Measurements from ENCODE around the gene RFT1.
A peak's percentile ranks its signal among the peaks of the same experiment; 100 is the strongest.

The RFT1 gene

DNA sequence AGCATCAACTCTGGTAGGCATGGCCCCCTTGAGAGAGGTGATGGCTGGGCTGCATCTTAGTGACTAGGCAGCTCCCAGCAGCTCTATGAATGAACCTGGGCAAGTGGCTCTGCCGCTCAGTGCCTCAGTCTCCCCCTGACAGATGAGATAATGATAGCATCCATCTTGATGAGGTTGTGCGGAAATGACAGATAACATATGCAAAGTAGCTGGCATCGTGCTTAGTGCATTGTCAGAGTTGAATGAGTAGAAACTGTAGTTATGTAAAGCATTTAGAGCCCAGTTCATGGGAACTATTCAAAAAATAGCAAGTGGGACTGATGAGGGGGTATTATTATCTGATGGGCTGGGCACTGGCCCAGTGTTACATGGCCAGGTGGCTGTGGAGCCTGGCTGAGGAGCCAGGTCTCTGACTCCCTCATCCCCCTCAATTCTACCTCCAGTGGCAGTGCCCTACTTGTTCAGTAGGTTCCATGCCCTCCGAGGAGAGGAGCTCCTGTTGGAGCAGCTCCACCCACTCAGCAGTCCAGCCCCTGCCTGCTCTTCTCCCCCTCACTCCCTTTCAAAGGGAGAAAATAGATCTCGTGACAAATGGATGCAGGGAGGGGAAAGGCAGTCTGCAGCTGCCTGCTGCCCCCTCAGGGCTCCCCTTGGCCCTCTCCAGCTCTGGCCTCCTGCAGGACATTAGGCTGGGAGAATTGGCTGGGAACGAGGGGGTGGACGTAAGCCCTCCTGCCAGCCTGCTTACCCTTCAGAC, 37.4 kb upstream of the RFT1 start:
- no peaks in the 10 kb centered on the region for H3K27me3 Mint-ChIP-seq
- no peak overlapping the region for H3K27ac Mint-ChIP-seq
- ATAC-seq = no peak
- no peak for DNase-seq
- peaks cover 46% of the 10 kb centered on the region for H3K4me1 Mint-ChIP-seq
- H3K36me3 Mint-ChIP-seq (ENCODE audit: low read depth) = no peaks in the 10 kb centered on the region
- no peak overlapping the region for H3K4me3 Mint-ChIP-seq
- no peaks in the 10 kb centered on the region for H3K9me3 Mint-ChIP-seq

DNA sequence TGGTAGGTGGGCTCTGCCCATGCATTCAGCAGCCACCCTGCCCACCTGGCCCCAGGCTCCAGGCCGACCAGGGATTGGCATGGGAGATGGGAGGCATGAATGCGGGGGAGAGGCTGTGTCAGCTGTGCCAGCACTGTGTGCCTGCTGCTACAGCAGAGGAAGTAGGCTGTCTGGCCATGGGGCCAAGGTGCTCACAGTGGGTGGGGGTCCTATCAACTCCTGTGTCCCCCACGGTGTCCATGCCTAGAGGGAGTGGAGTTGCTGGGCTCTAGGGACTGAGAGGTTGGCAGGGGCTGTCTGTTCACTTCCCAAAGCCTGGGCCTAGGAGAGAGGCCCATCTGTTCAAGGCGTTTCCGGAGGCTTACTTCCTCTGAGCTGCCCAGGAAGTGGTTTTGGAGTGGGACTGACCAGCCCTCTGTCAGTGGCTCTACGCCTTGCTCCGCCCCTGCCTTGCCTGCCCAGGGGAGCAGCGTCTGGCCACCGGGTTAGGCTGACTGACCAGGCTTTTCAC, 36.6 kb upstream of the RFT1 start:
- Mint-ChIP-seq H3K9me3 (no peaks in the 10 kb centered on the region), H3K4me1 (peaks cover 50% of the 10 kb centered on the region), H3K4me3 (no peak overlapping the region), H3K36me3 (ENCODE audit: low read depth) (no peaks in the 10 kb centered on the region), H3K27me3 (no peaks in the 10 kb centered on the region), H3K27ac (no peak overlapping the region)
- ATAC-seq (no peak), DNase-seq (no peak)

DNA sequence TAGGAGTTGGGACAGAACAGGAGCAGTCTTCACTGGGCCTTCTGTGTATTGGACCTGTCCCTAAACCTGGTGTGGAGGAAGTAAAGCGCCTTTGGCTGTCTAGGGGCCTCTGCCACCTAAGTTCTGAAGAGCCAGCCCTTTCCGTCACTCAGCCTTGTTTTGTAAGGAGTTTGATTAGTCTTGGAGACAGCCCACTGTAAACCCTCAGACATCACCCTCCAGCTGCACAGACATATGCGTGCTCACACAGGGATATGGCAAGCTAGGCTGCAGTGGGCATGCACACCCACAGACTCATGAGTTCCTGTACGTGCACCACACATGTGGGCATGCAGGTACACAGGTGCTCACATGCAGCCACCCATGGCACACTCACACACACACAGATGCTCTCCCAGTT, 36.0 kb upstream of the RFT1 start:
- H3K27ac Mint-ChIP-seq = no peak overlapping the region
- no peaks in the 10 kb centered on the region for H3K9me3 Mint-ChIP-seq
- no peak overlapping the region for H3K4me3 Mint-ChIP-seq
- no peaks in the 10 kb centered on the region for H3K36me3 Mint-ChIP-seq (ENCODE audit: low read depth)
- no peak for ATAC-seq
- H3K4me1 Mint-ChIP-seq = peaks cover 45% of the 10 kb centered on the region
- no peaks in the 10 kb centered on the region for H3K27me3 Mint-ChIP-seq
- no peak for DNase-seq

DNA sequence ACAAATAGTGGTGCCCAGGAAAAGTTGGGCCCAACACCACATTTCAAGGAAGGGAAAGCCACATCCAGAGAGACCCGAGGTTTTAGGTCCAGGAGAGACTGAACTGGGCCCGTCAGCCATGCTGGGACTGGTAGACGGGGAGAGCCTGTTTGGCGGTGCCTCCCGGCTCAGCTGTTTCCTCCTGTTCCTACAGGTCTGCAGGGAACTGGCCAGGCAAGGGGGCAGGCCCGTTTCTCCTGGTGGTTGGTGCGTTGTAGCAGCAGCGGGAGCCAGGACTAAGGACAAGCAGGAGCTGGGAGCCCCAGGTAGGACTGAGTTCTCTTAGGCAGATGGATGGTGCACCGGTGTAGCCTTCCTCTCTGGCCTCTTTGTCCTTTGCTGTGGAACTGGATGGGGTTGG, 34.7 kb upstream of the RFT1 start:
- Mint-ChIP-seq H3K4me1 (peaks cover 38% of the 10 kb centered on the region), H3K4me3 (no peak overlapping the region), H3K27ac (no peak overlapping the region), H3K36me3 (ENCODE audit: low read depth) (no peaks in the 10 kb centered on the region), H3K27me3 (peaks cover 5% of the 10 kb centered on the region), H3K9me3 (no peaks in the 10 kb centered on the region)
- no peak for DNase-seq
- ATAC-seq = no peak

DNA sequence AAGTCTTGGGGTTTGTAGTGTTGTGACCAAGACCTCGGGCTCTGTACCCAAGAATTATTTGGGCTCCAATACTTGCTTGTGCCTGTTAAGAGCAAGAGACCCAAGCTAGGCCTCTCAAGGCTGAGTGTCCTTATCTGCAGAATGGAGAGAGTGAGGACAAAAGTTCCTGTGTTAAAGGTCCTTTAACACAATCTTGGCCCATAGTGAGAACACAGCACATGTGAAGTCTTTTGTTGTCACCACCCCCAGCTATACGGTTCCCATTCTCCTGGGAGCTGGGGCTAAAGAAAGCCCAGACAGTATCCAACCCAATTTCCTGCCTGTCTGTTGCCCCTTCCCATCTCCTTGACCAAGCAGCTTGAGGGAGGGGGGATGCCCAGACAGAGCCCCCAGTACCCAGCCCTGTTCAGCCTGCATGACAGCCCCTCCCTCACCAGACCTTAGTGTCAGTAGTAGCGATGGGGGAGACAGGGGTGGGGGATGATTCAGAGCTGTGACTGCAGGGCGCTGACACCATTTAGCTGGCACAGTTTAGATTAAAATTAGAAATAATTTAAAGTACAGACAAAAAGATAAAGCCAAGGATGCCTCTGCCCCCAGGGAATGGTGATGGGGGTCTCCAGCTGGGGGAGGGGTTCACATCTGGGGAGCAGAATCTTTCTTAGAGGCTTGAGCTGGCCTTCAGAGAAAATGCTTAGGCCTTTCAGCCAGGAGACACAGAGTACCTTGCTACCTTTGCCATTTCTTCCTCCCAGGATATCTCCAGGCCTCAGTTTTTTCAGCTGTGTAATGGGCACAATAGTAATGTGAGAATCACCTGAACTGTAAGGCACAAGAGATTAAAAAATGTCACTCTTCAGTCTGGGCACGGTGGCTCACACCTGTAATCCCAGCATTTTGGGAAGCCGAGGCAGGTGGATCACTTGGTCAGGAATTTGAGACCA, 33.5 kb upstream of the RFT1 start:
- H3K27me3 Mint-ChIP-seq = peaks cover 6% of the 10 kb centered on the region
- no peaks in the 10 kb centered on the region for H3K9me3 Mint-ChIP-seq
- no peak for ATAC-seq
- no peaks in the 10 kb centered on the region for H3K36me3 Mint-ChIP-seq (ENCODE audit: low read depth)
- no peak for DNase-seq
- peak overlapping the region; percentile 23 for H3K27ac Mint-ChIP-seq
- peak overlapping the region; percentile 80 for H3K4me3 Mint-ChIP-seq
- peaks cover 26% of the 10 kb centered on the region for H3K4me1 Mint-ChIP-seq

DNA sequence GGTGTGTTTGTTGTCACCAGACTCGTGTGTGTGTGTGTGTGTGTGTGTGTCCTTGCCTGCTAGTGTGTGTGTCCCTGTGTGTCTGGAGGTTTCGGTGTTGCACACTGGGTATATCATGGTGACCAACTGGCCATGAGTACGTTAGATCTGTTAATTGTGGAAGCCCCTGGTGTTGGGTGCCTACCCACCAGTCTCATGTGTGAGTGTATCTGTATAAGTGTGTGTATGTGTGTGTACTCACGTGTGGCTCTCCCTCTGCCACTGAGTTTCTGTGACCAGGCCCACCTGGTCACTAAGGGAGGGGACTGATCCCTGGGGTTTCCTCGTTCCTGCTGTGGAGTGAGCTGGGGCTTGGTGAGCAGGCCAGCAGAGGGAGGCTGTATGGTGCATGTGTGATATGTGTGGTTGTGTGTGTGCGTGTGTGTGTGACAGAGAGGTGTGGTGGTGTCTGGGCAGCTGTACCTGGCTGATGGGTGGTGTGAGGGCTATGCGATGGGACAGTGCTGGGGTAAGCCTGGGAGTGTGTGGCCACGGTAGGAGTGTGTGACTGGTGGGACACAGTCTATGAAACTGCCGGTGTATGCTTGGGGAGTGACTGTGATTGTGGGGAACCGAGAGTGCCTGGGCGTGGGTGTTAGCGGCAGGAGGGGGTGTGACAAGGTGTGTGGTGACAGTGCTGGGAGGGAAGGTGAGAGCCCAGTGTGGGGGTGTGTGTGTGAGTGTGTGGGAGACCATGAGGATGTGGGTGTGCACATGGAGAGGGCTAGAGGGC, 32.6 kb upstream of the RFT1 start:
- H3K27ac Mint-ChIP-seq = peak overlapping the region; percentile 68
- H3K36me3 Mint-ChIP-seq (ENCODE audit: low read depth) = no peaks in the 10 kb centered on the region
- peaks cover 25% of the 10 kb centered on the region for H3K4me1 Mint-ChIP-seq
- peak overlapping the region; percentile 80 for H3K4me3 Mint-ChIP-seq
- ATAC-seq (peak; percentile 4), DNase-seq (peak; percentile 30)
- H3K9me3 Mint-ChIP-seq = no peaks in the 10 kb centered on the region
- peaks cover 6% of the 10 kb centered on the region for H3K27me3 Mint-ChIP-seq

DNA sequence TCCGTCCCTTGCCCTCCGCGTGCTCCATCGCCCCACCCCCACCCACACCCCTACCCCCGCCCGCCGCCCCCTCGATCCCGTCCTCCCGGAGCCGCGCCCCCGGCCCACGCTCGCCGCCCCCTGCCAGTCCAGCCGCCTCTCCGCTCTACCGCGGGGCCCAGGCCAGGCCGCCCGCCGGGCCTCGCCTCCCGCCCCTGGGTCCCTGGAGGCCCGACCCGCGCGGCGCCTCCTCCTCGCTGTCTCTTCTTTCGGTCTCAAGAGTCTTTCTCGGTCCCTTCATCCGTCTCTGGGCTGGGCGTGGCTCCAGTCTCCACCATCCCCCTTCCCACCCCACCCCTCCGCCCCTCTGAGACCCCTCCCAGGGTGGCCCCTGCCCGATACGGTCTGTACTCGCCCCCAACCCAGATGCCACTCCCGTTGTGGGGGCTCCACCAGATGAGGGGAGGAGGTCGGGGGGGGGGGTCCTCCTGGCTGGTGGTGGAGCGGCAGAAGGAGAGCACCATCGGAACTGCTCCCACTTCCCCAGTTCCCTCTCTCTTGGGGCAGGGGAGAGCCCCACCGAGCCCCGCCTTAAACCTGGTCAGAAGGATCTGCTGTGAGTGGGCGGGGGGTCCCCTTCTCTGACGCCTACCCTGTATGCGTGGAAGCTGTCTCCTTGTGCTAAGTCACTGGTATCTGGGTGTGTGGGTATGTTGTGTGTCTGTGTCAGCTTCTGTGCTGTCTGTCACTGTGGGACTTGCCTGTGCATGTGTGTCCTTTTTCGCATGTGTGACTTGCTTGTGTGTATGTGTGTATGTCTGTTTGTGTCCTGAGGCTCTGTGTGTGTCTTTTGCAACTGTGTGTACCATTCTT, 31.8 kb upstream of the RFT1 start:
- ATAC-seq = peak; percentile 23
- Mint-ChIP-seq H3K27me3 (peaks cover 13% of the 10 kb centered on the region), H3K4me3 (peak overlapping the region; percentile 80), H3K9me3 (no peaks in the 10 kb centered on the region), H3K27ac (peak overlapping the region; percentile 68), H3K36me3 (ENCODE audit: low read depth) (no peaks in the 10 kb centered on the region), H3K4me1 (peaks cover 23% of the 10 kb centered on the region)
- peak; percentile 50 for DNase-seq

DNA sequence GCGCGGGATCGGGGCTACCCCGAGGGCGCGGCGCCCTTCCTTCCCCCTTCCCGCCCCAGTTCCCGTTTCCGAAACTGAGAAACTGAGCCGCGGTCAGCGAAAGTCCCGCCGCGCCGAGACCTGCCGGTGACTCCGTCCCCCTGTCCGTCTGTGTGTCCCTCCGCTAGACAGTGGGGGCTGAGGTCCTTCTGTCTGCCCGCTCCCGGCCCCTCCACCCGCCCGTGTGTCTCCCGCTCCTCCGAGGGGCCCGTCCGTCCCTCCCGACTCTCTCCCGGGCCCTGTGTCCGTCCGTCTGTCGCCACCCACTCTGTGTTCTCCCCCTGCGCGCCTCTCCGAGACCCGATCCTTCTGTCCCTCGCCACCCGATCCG, 31.2 kb upstream of the RFT1 start:
- Mint-ChIP-seq H3K27me3 (peaks cover 15% of the 10 kb centered on the region), H3K36me3 (ENCODE audit: low read depth) (no peaks in the 10 kb centered on the region), H3K9me3 (no peaks in the 10 kb centered on the region), H3K4me1 (peaks cover 19% of the 10 kb centered on the region), H3K4me3 (peak overlapping the region; percentile 80), H3K27ac (peak overlapping the region; percentile 42)
- peak; percentile 33 for DNase-seq
- ATAC-seq = no peak

DNA sequence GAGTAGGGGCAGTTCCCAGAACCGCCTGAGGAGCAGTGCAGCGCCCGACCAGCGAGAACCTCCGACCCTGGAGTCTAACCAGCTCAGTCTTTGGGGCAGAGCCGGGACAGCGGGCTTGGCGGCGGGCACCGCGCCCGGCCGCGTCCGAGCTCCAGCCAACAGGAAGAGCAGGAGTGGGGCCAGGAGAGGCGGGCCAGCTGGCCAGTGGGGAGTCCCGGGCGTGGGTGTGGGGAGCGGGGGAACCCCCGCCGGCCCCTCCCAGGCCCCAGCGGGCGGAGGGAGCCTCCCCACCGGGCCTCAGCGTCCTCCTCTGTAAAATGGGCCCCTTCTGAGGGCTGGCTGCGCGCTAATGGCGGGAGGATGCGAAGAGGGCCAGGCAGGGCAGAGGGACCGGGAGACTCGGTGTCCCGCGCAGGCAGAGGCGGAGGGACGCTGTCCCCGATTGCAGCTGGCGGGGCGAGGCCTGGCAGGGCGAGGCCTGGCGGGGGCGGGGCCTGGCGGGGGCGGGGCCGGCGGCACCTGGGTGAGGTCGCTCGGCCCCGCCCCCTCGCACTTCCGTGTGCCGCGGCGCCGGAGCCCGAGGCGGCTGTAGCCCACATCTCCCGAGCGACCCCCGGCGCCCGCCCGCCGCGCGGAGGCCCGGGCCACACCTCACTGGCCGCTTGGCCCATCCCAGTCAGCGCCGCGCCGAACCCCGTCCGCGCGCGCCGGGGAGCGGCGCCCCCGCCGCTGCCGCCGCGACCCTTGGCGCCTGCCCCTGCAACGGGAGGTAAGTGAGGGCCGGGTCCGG, 30.6 kb upstream of the RFT1 start, which contains the start of gene PRKCD:
Gene PRKCD, plus strand, starts transcription at position 550 of the 790 bp plus-strand sequence. CDS start 17,214 bp downstream, outside the sequence.
- peak; percentile 73 for ATAC-seq
- Mint-ChIP-seq H3K9me3 (no peaks in the 10 kb centered on the region), H3K4me3 (peak within 1 kb of the TSS; percentile 81), H3K36me3 (ENCODE audit: low read depth) (no peaks in the 10 kb centered on the region), H3K4me1 (peaks cover 18% of the 10 kb centered on the region), H3K27me3 (peaks cover 20% of the 10 kb centered on the region), H3K27ac (peak within 1 kb of the TSS; percentile 49)
- DNase-seq = peak; percentile 78

DNA sequence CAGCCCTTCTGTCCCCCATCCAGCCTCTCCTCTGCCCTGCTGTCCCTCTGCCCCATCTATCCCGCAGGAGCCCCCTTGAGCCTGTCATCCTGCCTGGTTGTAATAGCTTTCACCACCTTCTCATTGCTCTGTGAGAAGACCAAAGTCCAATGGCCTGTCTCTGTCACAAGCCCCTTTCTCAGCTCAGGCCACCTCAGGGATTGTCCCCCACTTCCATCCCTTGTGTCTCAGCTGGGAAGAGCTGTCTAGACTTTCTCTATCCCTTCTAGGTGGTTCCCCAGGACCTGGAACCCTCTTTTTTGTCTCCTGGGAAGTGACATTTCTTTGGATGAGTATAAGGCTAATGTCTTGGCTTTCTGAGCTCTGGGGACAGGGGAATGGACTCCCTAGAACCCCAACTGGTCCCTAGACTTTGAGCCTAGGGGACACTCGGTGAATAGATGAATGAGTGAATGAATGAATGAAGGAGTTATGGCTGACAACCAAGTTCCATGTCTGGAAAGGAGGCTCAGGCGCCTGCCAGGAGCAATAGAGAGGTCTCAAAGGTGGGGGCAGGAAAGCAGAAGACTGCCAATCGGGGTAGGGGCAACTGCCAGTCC, 29.9 kb upstream of the RFT1 start:
- DNase-seq (no peak), ATAC-seq (no peak)
- H3K27ac Mint-ChIP-seq = peak overlapping the region; percentile 49
- H3K9me3 Mint-ChIP-seq = no peaks in the 10 kb centered on the region
- peak overlapping the region; percentile 81 for H3K4me3 Mint-ChIP-seq
- H3K27me3 Mint-ChIP-seq = peaks cover 26% of the 10 kb centered on the region
- H3K4me1 Mint-ChIP-seq = peaks cover 18% of the 10 kb centered on the region
- H3K36me3 Mint-ChIP-seq (ENCODE audit: low read depth) = no peaks in the 10 kb centered on the region

DNA sequence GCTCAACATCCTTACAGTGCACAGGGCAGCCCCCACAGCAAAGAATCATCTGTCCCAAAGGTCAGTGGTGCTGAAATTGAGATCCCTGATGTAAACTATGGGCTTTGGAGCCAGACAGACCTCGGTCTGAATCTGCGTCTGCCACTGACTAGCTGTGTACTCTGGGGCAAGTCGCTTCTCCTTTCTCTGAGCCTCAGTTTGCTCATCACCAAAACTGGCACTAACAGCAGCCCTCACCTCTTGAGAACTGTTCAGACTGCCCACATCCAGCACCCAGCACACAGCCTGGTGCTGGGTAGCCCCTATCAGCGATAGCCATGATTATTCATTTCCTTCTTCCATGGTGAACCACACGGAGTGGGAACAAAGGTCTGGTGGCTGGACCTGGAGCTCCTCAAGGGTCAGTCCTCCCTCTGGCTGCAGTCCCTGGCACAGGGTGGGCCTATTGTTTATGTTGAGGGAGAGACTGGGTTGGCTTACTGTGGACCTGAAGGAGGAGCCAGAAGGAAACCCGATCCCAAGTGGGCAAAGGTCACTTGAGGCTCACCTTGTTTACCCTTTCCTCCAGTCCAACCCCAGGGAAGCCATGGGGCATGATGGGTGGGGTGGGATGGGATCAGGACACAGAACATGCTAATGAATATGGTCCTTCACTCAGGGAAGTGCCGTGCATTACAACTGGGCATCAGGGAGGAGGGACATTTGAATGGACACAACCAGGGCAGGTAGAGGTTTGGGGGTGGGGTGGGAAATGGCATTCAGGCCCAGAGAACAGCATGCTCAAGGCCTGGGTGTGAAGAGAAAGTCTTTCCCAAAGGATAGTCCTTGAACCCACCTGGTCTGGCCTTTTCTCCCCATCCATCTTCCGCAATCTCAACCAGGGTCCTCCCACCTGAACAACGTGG, 29.2 kb upstream of the RFT1 start:
- Mint-ChIP-seq H3K4me1 (peaks cover 18% of the 10 kb centered on the region), H3K27ac (no peak overlapping the region), H3K27me3 (peaks cover 27% of the 10 kb centered on the region), H3K4me3 (peak overlapping the region; percentile 81), H3K9me3 (no peaks in the 10 kb centered on the region), H3K36me3 (ENCODE audit: low read depth) (no peaks in the 10 kb centered on the region)
- DNase-seq (no peak), ATAC-seq (no peak)

DNA sequence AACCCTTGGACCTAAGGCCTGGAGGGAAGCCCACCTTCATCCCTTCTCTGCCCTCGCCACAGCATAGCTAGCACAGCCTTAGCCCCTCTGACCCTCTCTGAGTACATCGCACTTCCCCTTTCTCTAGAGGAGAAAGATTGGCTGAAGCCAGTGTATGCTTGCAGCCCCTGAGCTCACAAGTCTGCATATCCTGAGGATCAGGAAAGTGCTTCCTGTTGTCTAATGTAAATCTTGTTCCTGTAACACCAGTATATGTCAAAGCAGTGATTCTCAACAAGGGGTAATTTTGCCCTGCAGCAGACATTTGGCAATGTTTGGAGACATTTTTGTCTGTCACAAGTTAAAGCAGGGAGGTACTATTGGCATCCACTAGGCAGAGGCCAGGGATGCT, 28.5 kb upstream of the RFT1 start:
- DNase-seq = no peak
- no peaks in the 10 kb centered on the region for H3K9me3 Mint-ChIP-seq
- no peak overlapping the region for H3K4me3 Mint-ChIP-seq
- H3K27ac Mint-ChIP-seq = no peak overlapping the region
- H3K4me1 Mint-ChIP-seq = peaks cover 18% of the 10 kb centered on the region
- H3K36me3 Mint-ChIP-seq (ENCODE audit: low read depth) = no peaks in the 10 kb centered on the region
- peaks cover 30% of the 10 kb centered on the region for H3K27me3 Mint-ChIP-seq
- ATAC-seq = no peak

Measured in activated naive CD8-positive, alpha-beta T cell treated with anti-CD3 and anti-CD28 coated beads, Interleukin-2, amount 50 U/mL, for 24 hours (primary cell).